ENCODE results near the gene RDH13. TPM values are rescaled to one million over a fixed set of nuclear protein-coding genes. Genes with fewer than 3 reads are reported as not detected.
"Not testable (repeated sequence)": the region's sequence is repeated elsewhere in the genome, so short reads cannot be mapped to it uniquely, and the experiment has no call there.

Gene RDH13, protein sequence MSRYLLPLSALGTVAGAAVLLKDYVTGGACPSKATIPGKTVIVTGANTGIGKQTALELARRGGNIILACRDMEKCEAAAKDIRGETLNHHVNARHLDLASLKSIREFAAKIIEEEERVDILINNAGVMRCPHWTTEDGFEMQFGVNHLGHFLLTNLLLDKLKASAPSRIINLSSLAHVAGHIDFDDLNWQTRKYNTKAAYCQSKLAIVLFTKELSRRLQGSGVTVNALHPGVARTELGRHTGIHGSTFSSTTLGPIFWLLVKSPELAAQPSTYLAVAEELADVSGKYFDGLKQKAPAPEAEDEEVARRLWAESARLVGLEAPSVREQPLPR
- polyA plus RNA-seq (ENCODE audit: insufficient read length): 14.6 TPM

DNA sequence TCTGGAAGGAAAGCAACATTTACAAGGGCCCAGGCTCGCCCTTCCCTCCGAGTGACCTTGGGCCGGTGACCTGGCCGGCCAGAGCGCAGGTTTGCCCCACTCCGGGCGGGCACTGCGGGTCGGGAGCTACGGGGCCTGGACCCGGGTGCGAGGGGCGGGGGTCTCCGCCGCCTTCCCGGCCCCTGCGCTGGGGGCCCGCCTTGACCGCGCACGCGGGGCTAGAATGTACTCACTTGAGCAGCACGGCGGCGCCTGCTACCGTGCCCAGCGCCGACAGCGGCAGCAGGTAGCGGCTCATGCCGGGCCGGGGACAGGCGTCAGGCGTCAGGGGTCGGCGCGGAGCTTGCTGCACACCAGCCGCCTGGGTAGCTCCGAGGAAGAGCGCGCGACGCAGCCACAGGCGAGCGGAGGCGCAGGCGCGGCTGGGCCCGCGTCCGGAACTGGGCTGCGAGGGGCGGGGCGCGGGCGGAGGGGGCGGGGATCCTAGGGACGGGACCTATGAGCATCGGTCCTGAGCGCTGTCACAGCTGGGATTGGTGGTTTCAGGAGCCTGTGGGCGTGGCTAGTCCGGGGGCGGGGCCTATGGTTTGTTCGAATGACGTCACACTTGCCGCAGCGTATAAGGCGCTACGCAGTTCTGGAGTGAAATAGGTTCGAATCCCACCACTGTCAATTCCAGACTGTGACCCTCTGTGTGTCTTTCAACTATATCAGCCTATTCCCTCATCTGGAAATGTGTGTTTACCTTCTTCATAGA lies at the start of gene RDH13:
Gene RDH13, minus strand, starts transcription at position 414 of the 757 bp plus-strand sequence. Its CDS starts 116 bp downstream, at position 298.
- peak; percentile 66 for DNase-seq (ENCODE audit: low read depth)

GRCh38 chr19:55112246-55112776 lies 49.4 kb upstream of the RDH13 start:
- no peak for DNase-seq (ENCODE audit: low read depth)

DNA sequence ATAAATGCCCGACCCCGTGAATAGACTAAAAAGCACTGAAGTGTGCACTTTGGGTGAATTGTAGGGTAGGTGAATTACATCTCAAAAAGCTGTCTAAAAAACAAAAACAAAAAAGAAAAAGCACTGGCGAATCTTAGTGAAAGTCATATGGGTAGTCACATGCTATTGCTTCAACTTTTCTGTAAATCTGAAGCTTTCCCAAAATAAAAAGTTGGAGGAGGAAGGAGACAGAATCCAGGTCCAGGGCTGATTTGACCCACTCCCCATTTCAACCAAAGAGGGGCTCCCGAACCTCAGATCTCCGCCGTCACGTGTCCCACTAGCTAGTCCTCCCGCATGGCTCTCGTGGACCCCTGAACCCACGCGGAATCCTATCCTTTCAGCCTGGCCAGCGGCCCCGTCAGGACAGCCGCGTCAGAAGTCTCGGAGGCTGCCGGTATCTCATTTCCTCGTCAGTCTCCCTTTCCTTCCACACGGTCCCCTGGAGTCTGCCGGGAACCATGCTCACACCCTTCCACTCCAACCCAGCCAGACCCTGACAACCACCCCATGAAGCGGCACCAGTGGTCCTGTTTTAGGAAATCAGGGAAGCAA lies 48.4 kb upstream of the RDH13 start:
- no peak for DNase-seq (ENCODE audit: low read depth)

DNA sequence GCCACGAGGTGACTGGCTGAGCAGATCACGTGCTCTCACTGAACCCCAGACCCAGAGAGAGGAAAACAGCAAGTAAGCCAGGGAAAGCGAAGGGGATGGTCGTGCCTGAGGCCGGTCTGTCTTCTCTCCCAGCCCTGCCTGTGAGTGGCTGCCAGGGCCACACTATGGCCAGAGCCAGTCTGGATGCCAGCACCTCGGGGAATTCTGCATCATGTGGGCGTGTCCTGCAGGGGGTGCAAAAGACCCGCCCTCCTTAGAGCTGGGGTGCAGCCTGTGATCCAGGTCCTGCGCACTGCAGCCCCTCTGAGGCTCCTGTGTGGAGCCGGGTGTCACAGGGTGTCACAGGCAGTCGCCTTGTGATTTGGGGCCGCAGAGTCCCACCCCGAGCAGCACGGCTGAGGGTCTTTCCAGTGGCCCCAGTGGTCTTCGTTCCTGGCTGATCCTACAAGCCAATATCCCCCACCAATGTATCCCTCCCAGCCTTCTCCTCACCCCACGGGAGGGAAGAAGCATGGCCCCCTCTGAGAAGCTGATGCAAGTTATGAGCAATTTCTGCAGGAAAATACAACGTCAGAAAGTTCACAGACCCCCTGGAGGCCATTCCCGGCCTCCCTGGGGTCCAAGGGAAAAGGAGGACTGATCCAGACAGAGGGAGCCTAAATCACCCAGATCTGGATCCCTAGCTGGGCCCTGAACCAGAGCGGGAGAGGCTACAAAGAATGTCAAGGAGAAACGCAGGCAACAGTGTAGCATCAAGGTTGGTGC lies 46.8 kb upstream of the RDH13 start:
- DNase-seq (ENCODE audit: low read depth): no peak

DNA sequence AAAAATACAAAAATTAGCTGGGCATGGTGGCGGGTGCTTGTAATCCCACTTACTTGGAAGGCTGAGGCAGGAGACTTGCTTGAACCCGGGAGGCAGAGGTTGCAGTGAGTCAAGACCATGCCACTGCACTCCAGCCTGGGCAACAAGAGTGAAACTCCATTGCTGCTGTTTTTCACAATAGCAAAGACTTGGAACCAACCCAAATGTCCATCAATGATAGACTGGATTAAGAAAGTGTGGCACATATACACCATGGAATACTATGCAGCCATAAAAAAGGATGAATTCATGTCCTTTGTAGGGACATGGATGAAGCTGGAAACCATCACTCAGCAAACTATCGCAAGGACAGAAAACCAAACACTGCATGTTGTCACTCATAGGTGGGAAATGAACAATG lies 44.3 kb upstream of the RDH13 start:
- DNase-seq (ENCODE audit: low read depth): not testable (repeated sequence)

DNA sequence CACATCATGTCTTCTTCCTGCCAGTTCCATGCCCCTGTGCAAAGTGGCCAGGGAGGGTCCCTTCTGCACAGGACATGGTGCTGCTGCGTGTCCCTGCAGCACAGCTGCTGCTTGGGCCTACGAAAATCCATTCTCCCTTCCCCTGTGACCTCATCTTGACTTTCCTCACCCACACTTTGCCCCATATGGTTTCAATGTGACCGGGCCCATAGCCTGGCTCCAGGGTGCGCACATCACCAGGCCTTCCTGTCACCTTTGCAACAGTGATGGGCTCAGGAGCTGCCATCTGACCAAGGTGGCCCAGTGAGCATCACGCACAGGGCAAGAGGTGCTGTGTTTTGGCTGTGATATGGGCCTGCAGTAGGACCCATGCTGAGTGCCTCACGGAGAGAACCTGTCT lies 43.6 kb upstream of the RDH13 start:
- DNase-seq (ENCODE audit: low read depth): no peak

GRCh38 chr19:55105237-55105636 lies 42.3 kb upstream of the RDH13 start:
- no peak for DNase-seq (ENCODE audit: low read depth)

GRCh38 chr19:55103190-55103589 lies 40.2 kb upstream of the RDH13 start:
- no peak for DNase-seq (ENCODE audit: low read depth)

DNA sequence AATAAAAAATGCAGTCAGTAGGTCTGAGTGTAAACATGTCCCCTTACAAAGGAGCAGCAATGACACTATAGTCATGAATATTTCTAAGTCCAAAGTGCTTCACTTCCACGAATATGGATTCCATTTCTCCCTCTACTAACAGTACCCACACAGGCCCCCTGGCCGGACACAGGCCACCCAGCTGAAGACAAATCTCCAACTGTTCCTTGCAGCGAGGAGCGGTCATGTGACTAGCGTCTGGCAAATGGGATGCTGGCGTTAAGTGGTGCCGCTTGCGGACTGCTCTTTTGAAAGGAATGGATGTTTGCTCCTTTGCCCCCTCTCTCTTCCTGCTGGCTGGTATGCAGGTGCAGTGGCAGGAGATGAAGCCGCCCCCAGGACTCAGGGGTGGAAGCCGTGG lies 38.3 kb upstream of the RDH13 start:
- no peak for DNase-seq (ENCODE audit: low read depth)

- no peak for DNase-seq (ENCODE audit: low read depth)
Measured at GRCh38 chr19:55099557-55100506, 36.9 kb upstream of the RDH13 start.

DNA sequence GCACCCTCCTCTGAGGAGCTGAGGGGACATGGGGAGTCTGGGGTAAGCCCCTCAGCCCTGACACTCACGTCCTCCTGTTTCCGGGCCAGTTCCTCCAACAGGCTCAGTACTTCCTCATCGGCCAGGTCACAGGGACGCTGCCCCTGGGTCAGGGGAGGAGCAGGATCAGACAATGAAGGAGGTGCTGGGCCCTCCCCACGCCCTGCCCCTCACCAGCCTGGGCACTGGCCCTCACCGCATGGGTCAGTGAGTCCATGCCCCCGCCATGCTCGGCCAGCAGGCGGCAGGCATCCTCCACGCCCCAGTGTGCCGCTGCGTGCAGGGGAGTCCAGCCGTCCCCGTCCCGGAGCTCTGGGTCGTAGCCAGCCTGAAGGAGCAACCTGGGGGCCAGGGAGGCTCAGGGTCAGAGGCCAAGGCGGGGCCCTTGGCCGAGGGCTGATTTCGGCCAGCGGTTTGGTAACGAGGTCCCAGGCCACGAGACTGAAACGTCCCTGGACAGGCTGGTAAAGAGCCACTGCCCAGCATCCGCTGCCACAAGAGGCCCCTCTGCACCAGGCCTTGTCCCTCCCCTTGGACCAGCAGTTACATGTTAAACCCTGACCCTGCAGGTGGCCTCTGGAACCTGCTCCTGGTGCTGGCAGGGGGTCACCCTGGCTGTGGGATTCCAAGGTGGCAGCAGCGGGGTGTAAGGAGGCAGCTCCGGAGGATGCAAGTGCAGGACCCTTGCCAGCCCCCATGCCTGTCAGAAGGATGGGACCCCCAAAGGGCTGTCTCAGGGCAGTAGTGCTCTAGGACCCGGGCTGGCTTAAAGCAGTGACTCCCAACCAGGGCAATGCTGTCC lies 36.0 kb upstream of the RDH13 start:
- no peak for DNase-seq (ENCODE audit: low read depth)

- no peak for DNase-seq (ENCODE audit: low read depth)
Measured at GRCh38 chr19:55097864-55098715, 35.1 kb upstream of the RDH13 start.

- DNase-seq (ENCODE audit: low read depth): no peak
Measured at GRCh38 chr19:55096061-55096701, 33.2 kb upstream of the RDH13 start.

- DNase-seq (ENCODE audit: low read depth): no peak
Measured at GRCh38 chr19:55095260-55096060, 32.5 kb upstream of the RDH13 start.

DNA sequence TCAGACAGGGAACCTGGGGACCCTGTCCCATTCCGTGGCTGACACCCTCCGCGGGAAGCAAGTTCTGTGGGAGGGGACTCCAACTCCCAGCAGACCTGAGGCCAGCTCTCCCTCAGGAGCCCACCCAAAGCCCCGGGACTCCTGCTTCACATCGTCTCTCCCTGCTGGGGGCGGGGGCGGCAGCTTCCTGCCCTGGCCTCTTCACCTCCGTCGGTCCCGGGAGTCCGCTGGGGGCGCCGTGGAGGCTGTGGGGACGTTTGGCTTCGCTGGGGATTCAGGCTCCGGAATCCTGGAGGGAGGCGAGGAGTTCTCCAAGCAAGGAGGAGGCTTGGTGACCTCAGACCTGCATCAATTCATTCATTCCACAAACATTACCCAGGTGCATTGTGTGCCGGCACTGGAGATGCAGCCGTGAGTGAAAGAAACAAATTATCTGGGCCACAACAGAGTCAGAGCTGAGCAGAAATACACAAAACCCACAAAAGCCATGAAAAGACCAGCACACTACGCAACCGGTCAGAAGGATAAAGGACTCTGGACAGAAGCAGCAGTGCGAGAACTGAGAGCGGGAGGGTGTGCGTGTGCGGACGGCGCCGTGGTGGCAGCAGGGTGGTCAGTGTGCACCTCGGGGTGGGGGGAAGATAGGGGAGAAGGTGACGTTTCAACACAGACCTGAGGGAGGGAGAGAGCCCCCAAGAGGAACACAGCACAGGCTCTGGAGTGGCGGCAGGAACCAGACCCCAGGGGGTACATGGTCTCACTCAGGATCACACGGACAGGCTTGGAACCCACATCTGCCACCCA lies 31.7 kb upstream of the RDH13 start:
- no peak for DNase-seq (ENCODE audit: low read depth)
